ENCODE results near the gene EIPR1.
A peak's percentile ranks its signal among the peaks of the same experiment; 100 is the strongest.

EIPR1 gene

GRCh38 chr2:3238951-3239841, 138.4 kb downstream of the EIPR1 start:
- H3K9me3 Mint-ChIP-seq = no peaks in the 10 kb centered on the region
- peaks cover 5% of the 10 kb centered on the region for H3K36me3 Mint-ChIP-seq
- peak overlapping the region; percentile 59 for H3K27ac Mint-ChIP-seq
- no peaks in the 10 kb centered on the region for H3K27me3 Mint-ChIP-seq
- peak overlapping the region; percentile 30 for H3K4me3 Mint-ChIP-seq
- peaks cover 25% of the 10 kb centered on the region for H3K4me1 Mint-ChIP-seq

GRCh38 chr2:3236300-3237045, 141.1 kb downstream of the EIPR1 start:
- Mint-ChIP-seq H3K36me3 (peaks cover 10% of the 10 kb centered on the region), H3K9me3 (no peaks in the 10 kb centered on the region), H3K4me1 (peaks cover 8% of the 10 kb centered on the region), H3K4me3 (no peak overlapping the region), H3K27me3 (no peaks in the 10 kb centered on the region), H3K27ac (no peak overlapping the region)

GRCh38 chr2:3233877-3234276, 143.7 kb downstream of the EIPR1 start:
- H3K36me3 Mint-ChIP-seq = peaks cover 16% of the 10 kb centered on the region
- H3K27ac Mint-ChIP-seq = no peak overlapping the region
- H3K4me1 Mint-ChIP-seq = peaks cover 8% of the 10 kb centered on the region
- no peak overlapping the region for H3K4me3 Mint-ChIP-seq
- H3K9me3 Mint-ChIP-seq = peaks cover 7% of the 10 kb centered on the region
- no peaks in the 10 kb centered on the region for H3K27me3 Mint-ChIP-seq

- H3K27me3 Mint-ChIP-seq = no peaks in the 10 kb centered on the region
- H3K9me3 Mint-ChIP-seq = peaks cover 22% of the 10 kb centered on the region
- no peak overlapping the region for H3K4me3 Mint-ChIP-seq
- H3K27ac Mint-ChIP-seq = no peak overlapping the region
- peaks cover 33% of the 10 kb centered on the region for H3K36me3 Mint-ChIP-seq
- peaks cover 12% of the 10 kb centered on the region for H3K4me1 Mint-ChIP-seq
These were observed 148.4 kb downstream of the EIPR1 start for GRCh38 chr2:3229221-3229620.

GRCh38 chr2:3224681-3225080, 152.9 kb downstream of the EIPR1 start:
- peak overlapping the region; percentile 34 for H3K4me3 Mint-ChIP-seq
- H3K27ac Mint-ChIP-seq = peak overlapping the region; percentile 99
- H3K36me3 Mint-ChIP-seq = peaks cover 32% of the 10 kb centered on the region

GRCh38 chr2:3223080-3223923, 154.3 kb downstream of the EIPR1 start:
- Mint-ChIP-seq H3K27me3 (no peaks in the 10 kb centered on the region), H3K4me1 (peaks cover 35% of the 10 kb centered on the region)

More at GRCh38 chr2:3224681-3225080, 152.9 kb downstream of the EIPR1 start:
- H3K27me3 Mint-ChIP-seq = no peaks in the 10 kb centered on the region
- peaks cover 26% of the 10 kb centered on the region for H3K9me3 Mint-ChIP-seq
- peaks cover 35% of the 10 kb centered on the region for H3K4me1 Mint-ChIP-seq

GRCh38 chr2:3222636-3223035, 155.0 kb downstream of the EIPR1 start:
- Mint-ChIP-seq H3K4me1 (peaks cover 39% of the 10 kb centered on the region), H3K9me3 (peaks cover 22% of the 10 kb centered on the region), H3K27me3 (no peaks in the 10 kb centered on the region), H3K27ac (peak overlapping the region; percentile 99), H3K36me3 (peaks cover 22% of the 10 kb centered on the region), H3K4me3 (peak overlapping the region; percentile 59)

More at GRCh38 chr2:3223080-3223923, 154.3 kb downstream of the EIPR1 start:
- Mint-ChIP-seq H3K9me3 (peaks cover 22% of the 10 kb centered on the region), H3K36me3 (peaks cover 27% of the 10 kb centered on the region), H3K4me3 (peak overlapping the region; percentile 77), H3K27ac (peak overlapping the region; percentile 99)

- Mint-ChIP-seq H3K36me3 (peaks cover 7% of the 10 kb centered on the region), H3K4me1 (peaks cover 53% of the 10 kb centered on the region)
These were observed 158.1 kb downstream of the EIPR1 start for GRCh38 chr2:3219536-3219935.

GRCh38 chr2:3217646-3218045, 160.0 kb downstream of the EIPR1 start:
- H3K9me3 Mint-ChIP-seq = no peaks in the 10 kb centered on the region
- no peak overlapping the region for H3K4me3 Mint-ChIP-seq
- H3K4me1 Mint-ChIP-seq = peaks cover 38% of the 10 kb centered on the region
- no peaks in the 10 kb centered on the region for H3K27me3 Mint-ChIP-seq
- peaks cover 4% of the 10 kb centered on the region for H3K36me3 Mint-ChIP-seq
- no peak overlapping the region for H3K27ac Mint-ChIP-seq

More at GRCh38 chr2:3219536-3219935, 158.1 kb downstream of the EIPR1 start:
- no peaks in the 10 kb centered on the region for H3K27me3 Mint-ChIP-seq
- no peak overlapping the region for H3K27ac Mint-ChIP-seq
- no peak overlapping the region for H3K4me3 Mint-ChIP-seq
- peaks cover 10% of the 10 kb centered on the region for H3K9me3 Mint-ChIP-seq

GRCh38 chr2:3216841-3217495, 160.7 kb downstream of the EIPR1 start:
- Mint-ChIP-seq H3K27me3 (no peaks in the 10 kb centered on the region), H3K9me3 (no peaks in the 10 kb centered on the region), H3K4me1 (peaks cover 31% of the 10 kb centered on the region), H3K27ac (peak overlapping the region; percentile 6), H3K36me3 (peaks cover 7% of the 10 kb centered on the region), H3K4me3 (no peak overlapping the region)

GRCh38 chr2:3214806-3215404, 162.7 kb downstream of the EIPR1 start:
- H3K27ac Mint-ChIP-seq = no peak overlapping the region
- peaks cover 11% of the 10 kb centered on the region for H3K36me3 Mint-ChIP-seq
- no peaks in the 10 kb centered on the region for H3K27me3 Mint-ChIP-seq
- no peak overlapping the region for H3K4me3 Mint-ChIP-seq
- peaks cover 30% of the 10 kb centered on the region for H3K4me1 Mint-ChIP-seq
- no peaks in the 10 kb centered on the region for H3K9me3 Mint-ChIP-seq

GRCh38 chr2:3214065-3214464, 163.6 kb downstream of the EIPR1 start:
- Mint-ChIP-seq H3K9me3 (no peaks in the 10 kb centered on the region), H3K36me3 (peaks cover 12% of the 10 kb centered on the region), H3K27me3 (no peaks in the 10 kb centered on the region), H3K4me1 (peaks cover 35% of the 10 kb centered on the region), H3K4me3 (no peak overlapping the region), H3K27ac (no peak overlapping the region)

GRCh38 chr2:3212984-3213383, 164.6 kb downstream of the EIPR1 start:
- Mint-ChIP-seq H3K36me3 (peaks cover 12% of the 10 kb centered on the region), H3K27ac (no peak overlapping the region), H3K4me1 (peaks cover 35% of the 10 kb centered on the region), H3K4me3 (no peak overlapping the region), H3K27me3 (no peaks in the 10 kb centered on the region), H3K9me3 (no peaks in the 10 kb centered on the region)

- H3K9me3 Mint-ChIP-seq = no peaks in the 10 kb centered on the region
- no peak overlapping the region for H3K4me3 Mint-ChIP-seq
- H3K4me1 Mint-ChIP-seq = peaks cover 28% of the 10 kb centered on the region
- no peak overlapping the region for H3K27ac Mint-ChIP-seq
- peaks cover 12% of the 10 kb centered on the region for H3K36me3 Mint-ChIP-seq
- H3K27me3 Mint-ChIP-seq = no peaks in the 10 kb centered on the region
These were observed 165.6 kb downstream of the EIPR1 start for GRCh38 chr2:3212061-3212362.
